Activated CD8-positive, alpha-beta T cell treated with anti-CD3 and anti-CD28 coated beads for 36 hours (primary cell): ENCODE measurements around the gene SEBOX. TPM values are rescaled to one million over a fixed set of nuclear protein-coding genes. Genes with fewer than 3 reads are reported as not detected.

Experiments
- ATAC-seq: fragments of 200-7000 bp; cut with Tn5 transposase; one replicate; pipeline ENCODE4 v1.10.0; 2021; ENCODE audit warnings: mild to moderate bottlenecking, moderate library complexity
- CTCF ChIA-PET: fragments of 350-600 bp; sonication (Branson Sonifier 250); formaldehyde crosslinking; loops from one replicate; lab custom pipeline; 2021; ENCODE audit warnings: antibody characterized with exemption; lab: Charles Lee
- POLR2A ChIA-PET: fragments of 350-600 bp; sonication (Branson Sonifier 250); formaldehyde crosslinking; loops from one replicate; lab custom pipeline; 2021; ENCODE audit warnings: antibody characterized with exemption; lab: Charles Lee
- DNase-seq: peaks from one replicate; pipeline ENCODE4 v3.0.0-alpha.2; 2020
- H3K27ac Mint-ChIP-seq: one replicate; pipeline ENCODE4 v1.8.0; 2021; ENCODE audit warnings: mild to moderate bottlenecking, mixed read lengths
- H3K27me3 Mint-ChIP-seq: one replicate; pipeline ENCODE4 v1.8.0; 2021; ENCODE audit warnings: mixed read lengths
- H3K36me3 Mint-ChIP-seq: one replicate; pipeline ENCODE4 v1.8.0; 2021; ENCODE audit warnings: low read depth, mixed read lengths
- H3K4me1 Mint-ChIP-seq: one replicate; pipeline ENCODE4 v1.8.0; 2021; ENCODE audit warnings: low read depth, mixed read lengths
- H3K4me3 Mint-ChIP-seq: one replicate; pipeline ENCODE4 v1.8.0; 2021; ENCODE audit warnings: mild to moderate bottlenecking, moderate library complexity, mixed read lengths
- H3K9me3 Mint-ChIP-seq: one replicate; pipeline ENCODE4 v1.8.0; 2021; ENCODE audit warnings: mixed read lengths
- intact Hi-C: fragments of 100-400 bp; cut with micrococcal nuclease; formaldehyde crosslinking; loops from one replicate; pipeline ENCODE4 v1.10.0; 2022
- total RNA-seq, 2 experiments: library from RNA; stranded (reverse); gene quantifications; one replicate each; pipeline ENCODE4 v1.2.3, GENCODE V29; 2021
- TF ChIP-seq, protein P1 (sequence below): fragments of 200-600 bp; IDR thresholded peaks from one replicate; pipeline ENCODE4 v1.8.0; 2022; ENCODE audit warnings: antibody characterized with exemption, mild to moderate bottlenecking

Gene SEBOX
- total RNA-seq, 2 experiments from 2014 or later = not detected

DNA sequence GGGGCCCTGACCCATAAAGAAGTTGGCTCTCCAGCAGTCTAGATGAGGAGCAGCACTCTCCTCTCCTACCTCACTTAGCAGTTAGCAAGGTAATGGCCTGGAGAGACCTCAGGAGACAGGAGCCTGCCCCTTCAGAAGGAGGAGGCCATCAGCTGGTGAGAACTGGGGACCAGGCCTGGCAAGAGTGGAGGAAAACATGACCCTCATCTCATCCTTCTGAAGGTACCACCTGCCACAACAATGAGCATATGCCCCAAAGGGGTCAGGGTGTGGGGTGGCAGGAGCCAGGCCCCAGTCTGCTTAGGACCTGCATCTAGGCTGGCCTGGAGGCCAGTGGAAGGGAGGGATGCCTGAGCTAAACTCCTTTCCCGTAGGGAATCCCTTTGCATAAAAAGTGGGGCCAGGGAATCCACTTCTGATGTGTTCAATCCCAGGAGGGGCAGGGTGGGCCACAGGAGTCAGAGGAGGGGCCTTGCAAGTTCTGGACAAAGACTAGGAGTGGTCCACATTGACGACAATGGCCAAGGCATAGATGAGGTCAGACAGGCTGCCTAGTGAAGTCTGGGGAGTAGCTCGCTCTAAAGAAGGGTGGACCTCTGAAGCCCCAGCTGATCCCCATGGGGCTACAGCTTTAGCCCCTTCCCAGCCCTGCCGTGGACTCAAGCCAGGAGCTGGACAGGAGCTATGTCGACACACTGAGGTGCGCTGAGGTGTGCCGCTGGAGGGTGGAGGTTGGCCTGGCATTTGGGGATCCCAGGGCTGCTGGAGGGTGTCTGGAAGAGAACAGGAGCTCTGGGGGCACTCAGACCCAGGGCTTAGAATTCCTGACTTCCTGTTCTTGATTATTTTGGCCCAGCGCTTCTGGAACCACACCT lies 986 bp downstream of the SEBOX start:
- POLR2A ChIA-PET = interaction anchor here (0.7 to 1.3 kb wide), 4 partner anchors 18 to 44 kb away, joined by 3 read pairs; partner anchors contain the start of genes IFT20 and TNFAIP1
- Mint-ChIP-seq H3K36me3 (peaks cover 17% of the 10 kb centered on the region), H3K4me1 (peaks cover 3% of the 10 kb centered on the region), H3K27me3 (no peaks in the 10 kb centered on the region), H3K9me3 (no peaks in the 10 kb centered on the region), H3K4me3 (no peak overlapping the region), H3K27ac (no peak overlapping the region)
- TF ChIP-seq, protein P1, sequence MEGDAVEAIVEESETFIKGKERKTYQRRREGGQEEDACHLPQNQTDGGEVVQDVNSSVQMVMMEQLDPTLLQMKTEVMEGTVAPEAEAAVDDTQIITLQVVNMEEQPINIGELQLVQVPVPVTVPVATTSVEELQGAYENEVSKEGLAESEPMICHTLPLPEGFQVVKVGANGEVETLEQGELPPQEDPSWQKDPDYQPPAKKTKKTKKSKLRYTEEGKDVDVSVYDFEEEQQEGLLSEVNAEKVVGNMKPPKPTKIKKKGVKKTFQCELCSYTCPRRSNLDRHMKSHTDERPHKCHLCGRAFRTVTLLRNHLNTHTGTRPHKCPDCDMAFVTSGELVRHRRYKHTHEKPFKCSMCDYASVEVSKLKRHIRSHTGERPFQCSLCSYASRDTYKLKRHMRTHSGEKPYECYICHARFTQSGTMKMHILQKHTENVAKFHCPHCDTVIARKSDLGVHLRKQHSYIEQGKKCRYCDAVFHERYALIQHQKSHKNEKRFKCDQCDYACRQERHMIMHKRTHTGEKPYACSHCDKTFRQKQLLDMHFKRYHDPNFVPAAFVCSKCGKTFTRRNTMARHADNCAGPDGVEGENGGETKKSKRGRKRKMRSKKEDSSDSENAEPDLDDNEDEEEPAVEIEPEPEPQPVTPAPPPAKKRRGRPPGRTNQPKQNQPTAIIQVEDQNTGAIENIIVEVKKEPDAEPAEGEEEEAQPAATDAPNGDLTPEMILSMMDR = no peak
- ATAC-seq (no peak), DNase-seq (no peak)
- intact Hi-C loops = no loop called here
- CTCF ChIA-PET = no interaction called here

DNA sequence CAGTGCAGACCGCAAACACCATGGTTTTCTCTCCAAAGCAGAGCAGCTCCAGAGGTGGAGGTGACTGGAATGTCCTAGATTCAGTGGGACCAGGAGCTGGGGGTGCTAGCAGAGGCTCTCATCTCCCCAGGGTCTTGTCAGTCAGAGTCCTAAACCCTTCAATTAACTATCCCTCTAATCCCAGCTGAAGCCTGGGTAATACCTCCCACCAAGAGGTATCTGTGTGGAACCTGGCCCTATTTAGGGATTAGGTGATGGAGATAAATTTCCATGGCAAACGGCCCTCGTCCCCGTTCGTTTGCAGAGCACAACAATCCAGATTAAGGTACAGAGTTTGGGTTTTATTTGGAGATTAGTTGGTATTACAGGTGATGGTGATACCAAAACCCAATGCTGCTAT lies 1.8 kb downstream of the SEBOX start:
- TF ChIP-seq, protein P1 = no peak
- ChIA-PET CTCF (no interaction called here), POLR2A (interaction anchor here (0.9 to 1.0 kb wide), 2 partner anchors 24 to 44 kb away, joined by 3 read pairs; no protein-coding TSS in a partner anchor)
- Mint-ChIP-seq H3K9me3 (no peaks in the 10 kb centered on the region), H3K27me3 (no peaks in the 10 kb centered on the region), H3K4me3 (no peak overlapping the region), H3K36me3 (peaks cover 17% of the 10 kb centered on the region), H3K4me1 (peaks cover 10% of the 10 kb centered on the region), H3K27ac (no peak overlapping the region)
- ATAC-seq = no peak
- intact Hi-C loops = no loop called here
- DNase-seq = no peak

DNA sequence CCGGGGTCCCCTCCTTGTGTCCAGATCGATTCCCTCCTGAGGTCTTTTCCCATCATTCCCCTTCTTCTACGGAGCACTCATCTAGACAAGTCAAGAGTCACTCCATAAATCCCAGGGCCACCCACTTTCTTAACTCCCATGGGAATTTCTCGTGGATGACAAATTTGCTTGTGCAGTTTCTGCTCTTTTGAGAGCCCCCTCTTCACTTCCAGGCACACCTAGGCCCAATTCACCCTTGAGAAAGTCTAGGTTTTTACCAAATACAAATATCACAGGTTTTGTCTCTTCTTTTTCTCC lies 7.2 kb downstream of the SEBOX start:
- intact Hi-C loops = no loop called here
- Mint-ChIP-seq H3K4me3 (peak overlapping the region; percentile 97), H3K9me3 (no peaks in the 10 kb centered on the region), H3K4me1 (peaks cover 34% of the 10 kb centered on the region), H3K36me3 (peaks cover 47% of the 10 kb centered on the region), H3K27ac (peak overlapping the region; percentile 92), H3K27me3 (no peaks in the 10 kb centered on the region)
- DNase-seq = no peak
- CTCF ChIA-PET = interaction anchor here (1.0 to 4.4 kb wide), 6 partner anchors 8 to 190 kb away, joined by 3 to 19 read pairs (median 6); partner anchors contain the start of genes IFT20 and TNFAIP1
- no peak for ATAC-seq
- POLR2A ChIA-PET = interaction anchor here (1.0 to 4.5 kb wide), 11 partner anchors 10 to 195 kb away, joined by 3 to 35 read pairs (median 9); partner anchors contain the start of genes IFT20, SARM1, TNFAIP1 and VTN
- TF ChIP-seq, protein P1 = no peak

DNA sequence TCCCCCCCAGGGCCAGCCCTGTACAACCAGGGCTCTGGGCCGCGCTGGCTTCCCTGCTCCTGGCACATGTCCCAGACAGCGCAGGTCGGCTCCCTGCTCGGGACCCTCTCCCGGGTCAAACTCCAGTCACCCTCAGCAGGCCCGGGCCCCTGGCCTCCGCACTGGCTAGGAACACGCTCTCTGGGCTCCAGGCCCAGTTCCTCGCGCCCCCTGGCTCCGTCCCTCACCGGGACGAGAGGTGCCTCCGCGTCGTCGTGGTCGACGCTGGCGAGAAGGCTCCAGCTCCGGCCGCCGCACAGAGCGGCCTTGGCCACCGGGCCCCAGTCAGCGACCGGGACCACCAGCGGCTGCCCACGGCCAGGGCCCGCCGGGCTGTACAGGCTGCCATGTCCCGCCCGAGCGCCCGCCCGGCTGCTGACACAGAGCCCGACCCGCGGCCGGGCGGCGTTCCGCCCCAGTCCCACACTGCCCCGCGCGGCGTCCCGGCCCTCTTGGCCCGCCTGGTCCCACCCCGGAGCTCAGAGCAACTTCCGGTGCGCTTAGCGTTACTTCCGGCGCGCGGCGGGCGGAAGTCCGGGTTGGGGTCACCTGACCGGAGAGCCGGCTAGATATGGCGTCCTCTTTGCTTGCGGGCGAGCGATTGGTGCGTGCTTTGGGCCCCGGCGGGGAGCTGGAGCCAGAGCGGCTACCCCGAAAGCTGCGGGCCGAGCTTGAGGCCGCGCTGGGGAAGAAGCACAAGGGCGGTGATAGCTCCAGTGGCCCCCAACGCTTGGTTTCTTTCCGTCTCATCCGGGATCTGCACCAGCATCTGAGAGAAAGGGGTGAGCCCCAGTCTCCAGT lies 7.7 kb downstream of the SEBOX start, which contains the start of gene POLDIP2:
POLDIP2 (minus strand) TSS at position 467 of the 840 bp plus-strand sequence; CDS start at position 388, 79 bp downstream.
- intact Hi-C loops = no loop called here
- peaks cover 34% of the 10 kb centered on the region for H3K4me1 Mint-ChIP-seq
- peak within 1 kb of the TSS; percentile 92 for H3K27ac Mint-ChIP-seq
- ChIA-PET CTCF (interaction anchor here (1.0 to 4.4 kb wide), 6 partner anchors 9 to 191 kb away, joined by 3 to 19 read pairs (median 6); partner anchors contain the start of genes IFT20 and TNFAIP1), POLR2A (interaction anchor here (0.6 to 4.5 kb wide), 15 partner anchors 11 to 363 kb away, joined by 3 to 35 read pairs (median 4); partner anchors contain the start of genes IFT20, RPL23A, SARM1 and TNFAIP1)
- H3K9me3 Mint-ChIP-seq = no peaks in the 10 kb centered on the region
- ATAC-seq (peak; percentile 99), DNase-seq (peak; percentile 95)
- peak within 1 kb of the TSS; percentile 97 for H3K4me3 Mint-ChIP-seq
- TF ChIP-seq, protein P1 = no peak
- H3K27me3 Mint-ChIP-seq = no peaks in the 10 kb centered on the region
- peaks cover 48% of the 10 kb centered on the region for H3K36me3 Mint-ChIP-seq
